Gastrocnemius medialis (tissue), 4 donors: ENCODE data around the gene SPON1. TPM values are rescaled to one million over a fixed set of nuclear protein-coding genes. Genes with fewer than 3 reads are reported as not detected.

ENCODE experiments used
- ATAC-seq, 2 donors: fragments of 150-250 bp; one replicate each; pipeline ENCODE4 v1.9.1; 2016
- DNase-seq, 2 donors: peaks; one replicate each; pipeline ENCODE4 v3.0.0-alpha.2; 2019
- H3K27ac ChIP-seq, 4 donors: fragments of 200-600 bp; sonication (generic); 1 replicate in 1 of 4; 2 replicates in 3 of 4; pipeline ENCODE4 v1.5.1; 2016 to 2018; ENCODE audit warnings: mild to moderate bottlenecking in 2 of 4, moderate library complexity in 1 of 4
- H3K27me3 ChIP-seq, 3 donors: fragments of 200-600 bp; sonication (generic) in 2 of 3; 1 replicate in 1 of 3; 2 replicates in 2 of 3; pipeline versions ENCODE4 v1.5.1 to v1.6.0; 2016 to 2019; ENCODE audit warnings: mild to moderate bottlenecking in 1 of 3, moderate library complexity in 1 of 3
- H3K36me3 ChIP-seq, 2 donors: fragments of 200-600 bp; sonication (generic) in 1 of 2; one replicate each; pipeline ENCODE4 v1.5.1; 2017 to 2018
- H3K4me1 ChIP-seq, 2 donors: fragments of 200-600 bp; sonication (generic) in 1 of 2; one replicate each; pipeline ENCODE4 v1.5.1; 2016 to 2017; ENCODE audit warnings: mild to moderate bottlenecking in 2 of 2
- H3K4me3 ChIP-seq, 4 donors: fragments of 200-600 bp; sonication (generic) in 3 of 4; 1 replicate in 1 of 4; 2 replicates in 3 of 4; pipeline ENCODE4 v1.5.1; 2016 to 2019; ENCODE audit warnings: mild to moderate bottlenecking in 2 of 4
- H3K9me3 ChIP-seq, 3 donors: fragments of 200-600 bp; sonication (generic) in 2 of 3; 1 replicate in 1 of 3; 2 replicates in 2 of 3; pipeline ENCODE4 v1.5.1; 2016 to 2019
- CTCF ChIP-seq, 5 experiments: fragments of 450-650 bp in 3 of 5; fragments of 200-600 bp in 2 of 5; sonication (generic) in 2 of 5; IDR thresholded peaks in 4 of 5; conservative IDR thresholded peaks in 1 of 5; 1 replicate in 4 of 5; 2 replicates in 1 of 5; pipeline ENCODE4 v1.5.1; 2016 to 2019; ENCODE audit warnings: antibody characterized with exemption in 5 of 5, mild to moderate bottlenecking in 3 of 5, moderate library complexity in 3 of 5
- POLR2A ChIP-seq, 2 donors: fragments of 450-650 bp; IDR thresholded peaks; one replicate each; pipeline ENCODE4 v1.6.1; 2017; ENCODE audit warnings: antibody characterized with exemption in 2 of 2, mild to moderate bottlenecking in 2 of 2, moderate library complexity in 2 of 2
- in situ Hi-C, 4 donors: fragments of 200-750 bp; cut with MboI; loops; one replicate each; pipeline versions ENCODE4 v1.15.0 to v1.8.0; 2017; ENCODE audit warnings: low sequenced_read_pairs in 4 of 4
- intact Hi-C: fragments of 100-400 bp; cut with DNase I; formaldehyde crosslinking; loops from one replicate; pipeline ENCODE4 v1.15.1; 2023; ENCODE audit warnings: low total_unique reads
- total RNA-seq, 4 donors: library from RNA; depleted of rRNA; stranded (reverse); fragments of >200 nt; gene quantifications; one replicate each; pipeline versions ENCODE4 v1.1.0 to v1.2.3, GENCODE V29; 2016

The SPON1 gene
- total RNA-seq, 4 donors from 2014 or later, result 0.10 to 1.6 (median 0.36) TPM

GRCh38 chr11:14109742-14110141, 147.2 kb downstream of the SPON1 start:
- no peaks in the 10 kb centered on the region for H3K9me3 ChIP-seq
- intact Hi-C loops, result no loop called here
- H3K27me3 ChIP-seq, result no peaks in the 10 kb centered on the region
- no peak for ATAC-seq
- TF ChIP-seq POLR2A (IDR thresholded peaks at IDR 0.05) (no peak), CTCF (IDR thresholded peaks at IDR 0.05 in 4 of 5, conservative IDR thresholded peaks at IDR 0.05 in 1 of 5) (no peak)
- no peak overlapping the region for H3K4me3 ChIP-seq
- no peak overlapping the region for H3K27ac ChIP-seq
- in situ Hi-C loops, result no loop called here
- DNase-seq, result no peak
- H3K4me1 ChIP-seq, result no peaks in the 10 kb centered on the region
- no peaks in the 10 kb centered on the region for H3K36me3 ChIP-seq

- Histone ChIP-seq H3K27me3 (no peaks in the 10 kb centered on the region), H3K4me3 (no peak overlapping the region), H3K36me3 (no peaks in the 10 kb centered on the region), H3K27ac (no peak overlapping the region), H3K9me3 (no peaks in the 10 kb centered on the region), H3K4me1 (no peaks in the 10 kb centered on the region)
- ATAC-seq (no peak), DNase-seq (no peak)
- in situ Hi-C loops, result no loop called here
- intact Hi-C loops, result no loop called here
- TF ChIP-seq POLR2A (IDR thresholded peaks at IDR 0.05) (no peak), CTCF (IDR thresholded peaks at IDR 0.05 in 4 of 5, conservative IDR thresholded peaks at IDR 0.05 in 1 of 5) (no peak)
Observed at GRCh38 chr11:14110629-14111028, 148.1 kb downstream of the SPON1 start.

DNA sequence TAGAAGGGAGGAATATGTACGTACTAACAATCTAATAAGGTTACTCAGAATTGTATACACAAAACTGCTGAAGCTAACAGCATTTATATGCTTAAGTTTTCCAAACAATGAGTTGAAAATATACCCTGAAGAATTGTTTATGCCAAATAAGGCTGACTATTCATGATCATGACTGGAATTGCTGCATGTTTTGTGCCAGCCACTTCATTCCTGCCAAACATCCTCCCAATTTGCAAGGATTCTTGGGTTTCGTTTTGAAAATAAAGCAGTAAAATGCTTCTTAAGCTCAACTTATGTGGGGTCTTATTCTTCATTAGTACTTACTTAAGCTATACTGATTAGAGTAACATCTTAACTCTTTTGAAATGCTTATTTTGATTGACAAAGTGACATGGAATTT, 149.0 kb downstream of the SPON1 start:
- Histone ChIP-seq H3K4me3 (no peak overlapping the region), H3K4me1 (no peaks in the 10 kb centered on the region), H3K36me3 (no peaks in the 10 kb centered on the region), H3K27me3 (no peaks in the 10 kb centered on the region), H3K27ac (no peak overlapping the region), H3K9me3 (no peaks in the 10 kb centered on the region)
- ATAC-seq (no peak), DNase-seq (no peak)
- TF ChIP-seq POLR2A (IDR thresholded peaks at IDR 0.05), result no peak
- no peak for TF ChIP-seq CTCF (IDR thresholded peaks at IDR 0.05 in 4 of 5, conservative IDR thresholded peaks at IDR 0.05 in 1 of 5)
- intact Hi-C loops, result no loop called here
- in situ Hi-C loops, result no loop called here

- no peak for ATAC-seq
- intact Hi-C loops, result no loop called here
- in situ Hi-C loops, result no loop called here
Observed at GRCh38 chr11:14112721-14113120, 150.2 kb downstream of the SPON1 start.

More at GRCh38 chr11:14112721-14113120, 150.2 kb downstream of the SPON1 start:
- TF ChIP-seq POLR2A (IDR thresholded peaks at IDR 0.05) (no peak), CTCF (IDR thresholded peaks at IDR 0.05 in 4 of 5, conservative IDR thresholded peaks at IDR 0.05 in 1 of 5) (no peak)
- no peak overlapping the region for H3K27ac ChIP-seq
- no peak overlapping the region for H3K4me3 ChIP-seq
- no peaks in the 10 kb centered on the region for H3K9me3 ChIP-seq
- H3K4me1 ChIP-seq, result no peaks in the 10 kb centered on the region
- H3K27me3 ChIP-seq, result no peaks in the 10 kb centered on the region
- no peak for DNase-seq
- H3K36me3 ChIP-seq, result no peaks in the 10 kb centered on the region
